HepG2 (cell line): ENCODE data around the gene PEX11G. TPM values are rescaled to one million over a fixed set of nuclear protein-coding genes. Genes with fewer than 3 reads are reported as not detected.

ENCODE experiments used
- ARHGAP35 ChIP-seq: sonication (generic); formaldehyde crosslinking; IDR thresholded peaks from 2 replicates; pipeline ENCODE4 v1.9.0; 2022; ENCODE audit warnings: mild to moderate bottlenecking, inconsistent platforms, moderate library complexity, missing genetic modification reagents, borderline replicate concordance
- ATF6 ChIP-seq: sonication (generic); formaldehyde crosslinking; conservative IDR thresholded peaks from 2 replicates; pipeline ENCODE4 v1.4.0; 2020; ENCODE audit warnings: missing genetic modification reagents
- CHCHD3 ChIP-seq: sonication (generic); formaldehyde crosslinking; IDR thresholded peaks from 2 replicates; pipeline ENCODE4 v1.8.0; 2022; ENCODE audit warnings: mild to moderate bottlenecking, missing genetic modification reagents, moderate library complexity
- HDAC1 ChIP-seq: sonication (generic); formaldehyde crosslinking; IDR thresholded peaks from 2 replicates; pipeline ENCODE4 v1.5.1; 2020; ENCODE audit warnings: mild to moderate bottlenecking, missing genetic modification reagents
- HNF4A ChIP-seq: sonication (generic); formaldehyde crosslinking; IDR thresholded peaks from 2 replicates; pipeline ENCODE4 v1.4.0; 2020; ENCODE audit warnings: missing genetic modification reagents
- IRF9 ChIP-seq: sonication (generic); formaldehyde crosslinking; IDR thresholded peaks from 2 replicates; pipeline ENCODE4 v1.8.0; 2022; ENCODE audit warnings: missing genetic modification reagents, mild to moderate bottlenecking, borderline replicate concordance
- KDM5A ChIP-seq: fragments of 200-600 bp; sonication (generic); IDR thresholded peaks from 2 replicates; pipeline ENCODE4 v1.7.0; 2018; ENCODE audit warnings: antibody characterized with exemption, mild to moderate bottlenecking, low read length, borderline replicate concordance
- MAF1 ChIP-seq: sonication (generic); formaldehyde crosslinking; IDR thresholded peaks from 2 replicates; pipeline ENCODE4 v1.5.0; 2020; ENCODE audit warnings: missing genetic modification reagents, borderline replicate concordance
- SOX13 ChIP-seq, 3 experiments: fragments of 450-650 bp in 1 of 3; sonication (generic) in 1 of 3; formaldehyde crosslinking in 1 of 3; IDR thresholded peaks in 2 of 3; conservative IDR thresholded peaks in 1 of 3; 2 replicates each; pipeline versions ENCODE4 v1.5.0 to v1.6.1; 2016 to 2020; ENCODE audit warnings: antibody characterized with exemption in 1 of 3, mild to moderate bottlenecking in 1 of 3, missing compliant biosample characterization in 1 of 3, missing genetic modification reagents in 1 of 3, moderate library complexity in 1 of 3
- SP4 ChIP-seq: sonication (generic); formaldehyde crosslinking; IDR thresholded peaks from 2 replicates; pipeline ENCODE4 v1.8.1; 2023; ENCODE audit warnings: mild to moderate bottlenecking, missing genetic modification reagents
- SRF ChIP-seq: IDR thresholded peaks from 2 replicates; pipeline ENCODE4 v1.6.1; 2011; ENCODE audit warnings: mild to moderate bottlenecking, low read depth, low read length, moderate library complexity
- TP53 ChIP-seq: sonication (generic); formaldehyde crosslinking; conservative IDR thresholded peaks from 2 replicates; pipeline ENCODE4 v1.4.0; 2020; ENCODE audit warnings: missing genetic modification reagents
- ZBTB3 ChIP-seq: sonication (generic); formaldehyde crosslinking; IDR thresholded peaks from 2 replicates; pipeline ENCODE4 v1.4.0; 2020; ENCODE audit warnings: low read depth, mild to moderate bottlenecking, moderate library complexity, missing genetic modification reagents, borderline replicate concordance
- ZMAT3 ChIP-seq: sonication (generic); formaldehyde crosslinking; conservative IDR thresholded peaks from 2 replicates; pipeline ENCODE4 v1.7.0; 2021; ENCODE audit warnings: missing genetic modification reagents
- ZNF136 ChIP-seq: sonication (generic); formaldehyde crosslinking; IDR thresholded peaks from 2 replicates; pipeline ENCODE4 v1.8.1; 2022; ENCODE audit warnings: low read depth, mild to moderate bottlenecking, moderate library complexity, missing genetic modification reagents
- ZNF441 ChIP-seq: sonication (generic); formaldehyde crosslinking; IDR thresholded peaks from 2 replicates; pipeline ENCODE4 v1.7.0; 2021; ENCODE audit warnings: missing genetic modification reagents, borderline replicate concordance
- ZNF607 ChIP-seq: sonication (generic); formaldehyde crosslinking; IDR thresholded peaks from 2 replicates; pipeline ENCODE4 v1.5.1; 2020; ENCODE audit warnings: missing genetic modification reagents, mild to moderate bottlenecking, borderline replicate concordance
- ZNF7 ChIP-seq: IDR thresholded peaks from 2 replicates; pipeline ENCODE4 v1.6.1; 2016; ENCODE audit warnings: missing biosample characterization, missing genetic modification reagents
- ZNF776 ChIP-seq: sonication (generic); formaldehyde crosslinking; IDR thresholded peaks from 2 replicates; pipeline ENCODE4 v1.4.0; 2020; ENCODE audit warnings: mild to moderate bottlenecking, missing genetic modification reagents
- polyA plus RNA-seq, 8 experiments: library from polyadenylated mRNA; depleted of rRNA in 3 of 8; stranded (reverse) in 7 of 8; unstranded in 1 of 8; fragments of >200 nt; fragmentation: Illumina TruSeq in 4 of 8; extraction: Trizol in 4 of 8; gene quantifications; 2 replicates each; pipeline versions ENCODE4 v1.2.1 to v1.2.3, GENCODE V29; 2011 to 2016; ENCODE audit warnings: low read depth in 4 of 8, missing spikeins in 1 of 8, mixed read lengths in 1 of 8; ENCODE audit not compliant: insufficient read depth in 1 of 8
- total RNA-seq, 5 experiments: library from RNA; depleted of rRNA; stranded (reverse); fragments of >200 nt; fragmentation: Illumina TruSeq; extraction: Trizol; gene quantifications; 2 replicates each; pipeline ENCODE4 v1.2.3, GENCODE V29; 2016; ENCODE audit warnings: low read depth in 1 of 5
- TF ChIP-seq, protein P1 (sequence below): IDR thresholded peaks from 2 replicates; pipeline ENCODE4 v1.6.1; 2012; ENCODE audit warnings: inconsistent platforms
- TF ChIP-seq, protein P2 (sequence below), 2 experiments: fragments of 450-650 bp in 1 of 2; sonication (generic) in 1 of 2; formaldehyde crosslinking; IDR thresholded peaks; 2 replicates each; pipeline versions ENCODE4 v1.5.0 to v1.8.0; 2020 to 2022; ENCODE audit warnings: mild to moderate bottlenecking in 1 of 2, missing genetic modification reagents in 1 of 2
- TF ChIP-seq, protein P3 (sequence below): IDR thresholded peaks from 2 replicates; pipeline ENCODE4 v1.6.1; 2018; ENCODE audit warnings: missing genetic modification reagents, mild to moderate bottlenecking, missing compliant biosample characterization

PEX11G gene
- total and polyA plus RNA-seq, 2 of the 13 experiments (the other 11 are each of a cell fraction or from before 2014, with no cell fraction given): not detected

DNA sequence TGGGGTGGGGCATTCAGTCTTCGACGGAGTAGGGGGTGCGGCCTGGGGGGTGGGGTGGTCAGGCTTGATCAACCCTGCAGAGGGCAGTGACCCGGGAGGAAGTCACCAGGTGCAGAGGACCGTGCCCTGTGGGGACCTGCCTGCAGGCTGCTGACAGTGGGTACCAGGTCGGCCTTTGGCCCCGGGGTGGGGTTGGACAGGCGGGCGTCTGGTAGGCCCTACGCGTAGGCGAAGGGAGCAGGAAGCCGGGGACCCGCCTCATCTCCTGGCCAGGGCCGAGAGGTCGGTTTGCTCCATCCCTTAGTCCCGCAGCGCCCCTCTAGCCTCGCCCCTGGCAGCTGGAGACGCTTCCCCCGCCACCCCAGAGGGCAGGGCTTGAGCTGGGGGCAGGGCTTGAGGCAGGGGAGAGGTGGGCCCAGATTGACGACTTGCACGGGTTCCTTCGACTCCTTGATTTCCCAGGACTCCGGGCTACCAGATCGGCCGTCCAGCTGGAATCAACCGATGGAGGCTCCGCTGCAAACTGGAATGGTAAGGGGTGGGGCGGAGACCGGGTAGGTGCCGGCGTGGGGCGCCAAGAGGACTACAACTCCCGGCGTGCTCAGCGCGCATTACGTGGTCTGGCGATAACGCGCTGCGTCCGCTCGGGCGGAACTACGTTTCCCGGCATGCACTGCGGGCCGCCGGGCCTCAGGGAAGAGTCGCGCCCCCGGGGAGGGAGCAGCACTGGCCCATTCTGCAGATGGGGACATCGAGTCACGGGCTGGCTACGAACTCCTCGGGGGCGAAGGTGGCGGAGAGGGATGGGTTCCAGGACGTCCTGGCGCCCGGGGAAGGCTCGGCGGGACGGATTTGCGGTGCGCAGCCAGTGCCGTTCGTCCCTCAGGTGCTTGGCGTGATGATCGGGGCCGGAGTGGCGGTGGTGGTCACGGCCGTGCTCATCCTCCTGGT lies 46.5 kb upstream of the PEX11G start, which contains the start of gene PNPLA6 (continued):
- peak; percentile 73; the same call in 1 of the 2 replicates for TF ChIP-seq ZNF607 (CRISPR knock-in tag)
- TF ChIP-seq, protein P1, sequence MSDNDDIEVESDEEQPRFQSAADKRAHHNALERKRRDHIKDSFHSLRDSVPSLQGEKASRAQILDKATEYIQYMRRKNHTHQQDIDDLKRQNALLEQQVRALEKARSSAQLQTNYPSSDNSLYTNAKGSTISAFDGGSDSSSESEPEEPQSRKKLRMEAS: no peak; the same call in 1 of the 2 replicates
- TF ChIP-seq ZNF441 (CRISPR knock-in tag): peak; percentile 20; the same call in 1 of the 2 replicates
- TF ChIP-seq ATF6 (CRISPR knock-in tag): 0 out of 2 replicates have a peak, but pooled peaks have one; percentile 58
- TF ChIP-seq ZMAT3 (CRISPR knock-in tag): 0 out of 2 replicates have a peak, but pooled peaks have one; percentile 40
- TF ChIP-seq ARHGAP35 (CRISPR knock-in tag): peak; percentile 73
- TF ChIP-seq SRF: peak; percentile 22; the same call in 1 of the 2 replicates
- no peak for TF ChIP-seq ZBTB3 (CRISPR knock-in tag)
- TF ChIP-seq SOX13 (IDR thresholded peaks at IDR 0.05): no peak
- TF ChIP-seq SOX13 (CRISPR knock-in tag; conservative IDR thresholded peaks at IDR 0.05 in 1 of 2, IDR thresholded peaks at IDR 0.05 in 1 of 2): peak in 1 of 2 experiments; percentile 25; a peak in 1 of 4 replicates
- peak; percentile 60 for TF ChIP-seq HDAC1 (CRISPR knock-in tag)
- TF ChIP-seq, protein P2, sequence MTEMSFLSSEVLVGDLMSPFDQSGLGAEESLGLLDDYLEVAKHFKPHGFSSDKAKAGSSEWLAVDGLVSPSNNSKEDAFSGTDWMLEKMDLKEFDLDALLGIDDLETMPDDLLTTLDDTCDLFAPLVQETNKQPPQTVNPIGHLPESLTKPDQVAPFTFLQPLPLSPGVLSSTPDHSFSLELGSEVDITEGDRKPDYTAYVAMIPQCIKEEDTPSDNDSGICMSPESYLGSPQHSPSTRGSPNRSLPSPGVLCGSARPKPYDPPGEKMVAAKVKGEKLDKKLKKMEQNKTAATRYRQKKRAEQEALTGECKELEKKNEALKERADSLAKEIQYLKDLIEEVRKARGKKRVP (CRISPR knock-in tag; IDR thresholded peaks at IDR 0.05): peak in 1 of 2 experiments; percentile 41; a peak in 1 of 4 replicates
- TF ChIP-seq ZNF7 (CRISPR knock-in tag): no peak
- TF ChIP-seq HNF4A (CRISPR knock-in tag): peak; percentile 38; the same call in 1 of the 2 replicates
- no peak for TF ChIP-seq TP53 (CRISPR knock-in tag)
- TF ChIP-seq KDM5A: peak; percentile 64; the same call in 1 of the 2 replicates
- TF ChIP-seq, protein P3, sequence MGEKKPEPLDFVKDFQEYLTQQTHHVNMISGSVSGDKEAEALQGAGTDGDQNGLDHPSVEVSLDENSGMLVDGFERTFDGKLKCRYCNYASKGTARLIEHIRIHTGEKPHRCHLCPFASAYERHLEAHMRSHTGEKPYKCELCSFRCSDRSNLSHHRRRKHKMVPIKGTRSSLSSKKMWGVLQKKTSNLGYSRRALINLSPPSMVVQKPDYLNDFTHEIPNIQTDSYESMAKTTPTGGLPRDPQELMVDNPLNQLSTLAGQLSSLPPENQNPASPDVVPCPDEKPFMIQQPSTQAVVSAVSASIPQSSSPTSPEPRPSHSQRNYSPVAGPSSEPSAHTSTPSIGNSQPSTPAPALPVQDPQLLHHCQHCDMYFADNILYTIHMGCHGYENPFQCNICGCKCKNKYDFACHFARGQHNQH (CRISPR knock-in tag): peak; percentile 46; the same call in 1 of the 2 replicates
- TF ChIP-seq ZNF776 (CRISPR knock-in tag): peak; percentile 57
- 0 out of 2 replicates have a peak, but pooled peaks have one; percentile 40 for TF ChIP-seq ZNF136 (CRISPR knock-in tag)
- TF ChIP-seq SP4 (CRISPR knock-in tag): peak; percentile 84
- TF ChIP-seq IRF9 (CRISPR knock-in tag): peak; percentile 74; the same call in 1 of the 2 replicates
- TF ChIP-seq CHCHD3 (CRISPR knock-in tag): peak; percentile 55; the same call in 1 of the 2 replicates
- TF ChIP-seq MAF1 (CRISPR knock-in tag): peak; percentile 88
